Activated CD4-positive, alpha-beta T cell treated with anti-CD3 and anti-CD28 coated beads for 1 hour (primary cell): ENCODE measurements around the gene PDK3.
A peak's percentile ranks its signal among the peaks of the same experiment; 100 is the strongest.

Source experiments
- DNase-seq: peaks from one replicate; pipeline ENCODE4 v3.0.0-alpha.2; 2020

Gene PDK3

GRCh38 chrX:24483596-24483995 lies 18.5 kb downstream of the PDK3 start:
- no peak for DNase-seq

GRCh38 chrX:24485323-24485722 lies 20.2 kb downstream of the PDK3 start:
- no peak for DNase-seq

- no peak for DNase-seq
Observed at GRCh38 chrX:24485976-24486680, 21.0 kb downstream of the PDK3 start.

GRCh38 chrX:24487571-24487970 lies 22.5 kb downstream of the PDK3 start:
- no peak for DNase-seq

GRCh38 chrX:24491741-24492140 lies 26.7 kb downstream of the PDK3 start:
- DNase-seq, result no peak

GRCh38 chrX:24493740-24494581 lies 28.9 kb downstream of the PDK3 start:
- no peak for DNase-seq

- DNase-seq, result no peak
Observed at GRCh38 chrX:24494647-24495075, 29.6 kb downstream of the PDK3 start.

- DNase-seq, result no peak
Observed at GRCh38 chrX:24495700-24496099, 30.6 kb downstream of the PDK3 start.

GRCh38 chrX:24498181-24498580 lies 33.1 kb downstream of the PDK3 start:
- peak; percentile 12 for DNase-seq

- DNase-seq, result no peak
Observed at GRCh38 chrX:24498975-24499374, 33.9 kb downstream of the PDK3 start.

- no peak for DNase-seq
Observed at GRCh38 chrX:24506082-24506481, 41.0 kb downstream of the PDK3 start.

- no peak for DNase-seq
Observed at GRCh38 chrX:24508375-24508774, 43.3 kb downstream of the PDK3 start.

GRCh38 chrX:24513416-24513815 lies 48.3 kb downstream of the PDK3 start:
- DNase-seq, result no peak

GRCh38 chrX:24515447-24515846 lies 50.4 kb downstream of the PDK3 start:
- no peak for DNase-seq

GRCh38 chrX:24520472-24520871 lies 55.4 kb downstream of the PDK3 start:
- no peak for DNase-seq

GRCh38 chrX:24525455-24525854 lies 60.4 kb downstream of the PDK3 start:
- DNase-seq, result no peak

GRCh38 chrX:24526616-24527015 lies 61.5 kb downstream of the PDK3 start:
- DNase-seq, result no peak

- DNase-seq, result no peak
Observed at GRCh38 chrX:24528605-24529004, 63.5 kb downstream of the PDK3 start.

GRCh38 chrX:24536551-24536950 lies 71.5 kb downstream of the PDK3 start:
- DNase-seq, result no peak

- no peak for DNase-seq
Observed at GRCh38 chrX:24542756-24543155, 77.7 kb downstream of the PDK3 start.

- DNase-seq, result no peak
Observed at GRCh38 chrX:24547961-24548360, 82.9 kb downstream of the PDK3 start.

- no peak for DNase-seq
Observed at GRCh38 chrX:24550166-24550565, 85.1 kb downstream of the PDK3 start.

- DNase-seq, result no peak
Observed at GRCh38 chrX:24553011-24553410, 87.9 kb downstream of the PDK3 start.

GRCh38 chrX:24561121-24561520 lies 96.0 kb downstream of the PDK3 start:
- no peak for DNase-seq
